BLaER1 (cell line): ENCODE data around the gene FMC1.

Experiments
- H3K27ac ChIP-seq: shearing (Covaris generic); formaldehyde crosslinking; 2 replicates; pipeline ENCODE4 v1.8.1; 2022
- H3K27me3 ChIP-seq: shearing (Covaris generic); formaldehyde crosslinking; 2 replicates; pipeline ENCODE4 v1.8.1; 2022
- H3K36me3 ChIP-seq: shearing (Covaris generic); formaldehyde crosslinking; 2 replicates; pipeline ENCODE4 v1.8.1; 2022
- H3K4me1 ChIP-seq: shearing (Covaris generic); formaldehyde crosslinking; 2 replicates; pipeline ENCODE4 v1.8.1; 2022
- H3K4me2 ChIP-seq: shearing (Covaris generic); formaldehyde crosslinking; 2 replicates; pipeline ENCODE4 v1.8.1; 2022
- H3K4me3 ChIP-seq: shearing (Covaris generic); formaldehyde crosslinking; 2 replicates; pipeline ENCODE4 v1.8.1; 2022
- H3K9ac ChIP-seq: shearing (Covaris generic); formaldehyde crosslinking; 2 replicates; pipeline ENCODE4 v1.8.1; 2022
- H3K9me3 ChIP-seq: shearing (Covaris generic); formaldehyde crosslinking; 2 replicates; pipeline ENCODE4 v1.8.1; 2022
- H4K20me1 ChIP-seq: shearing (Covaris generic); formaldehyde crosslinking; 2 replicates; pipeline ENCODE4 v1.8.1; 2022
- Cebpa-rat ChIP-seq: shearing (Covaris generic); IDR thresholded peaks from 2 replicates; pipeline ENCODE4 v1.8.1; 2022

The FMC1 gene, protein sequence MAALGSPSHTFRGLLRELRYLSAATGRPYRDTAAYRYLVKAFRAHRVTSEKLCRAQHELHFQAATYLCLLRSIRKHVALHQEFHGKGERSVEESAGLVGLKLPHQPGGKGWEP

GRCh38 chr7:139341058-139341775 is at the start of gene FMC1:
FMC1 (plus strand) TSS chr7:139341337; CDS start chr7:139341385, 48 bp downstream.
- TF ChIP-seq Cebpa-rat, result no peak
- H3K27ac ChIP-seq, result peak within 1 kb of the TSS; percentile 100

DNA sequence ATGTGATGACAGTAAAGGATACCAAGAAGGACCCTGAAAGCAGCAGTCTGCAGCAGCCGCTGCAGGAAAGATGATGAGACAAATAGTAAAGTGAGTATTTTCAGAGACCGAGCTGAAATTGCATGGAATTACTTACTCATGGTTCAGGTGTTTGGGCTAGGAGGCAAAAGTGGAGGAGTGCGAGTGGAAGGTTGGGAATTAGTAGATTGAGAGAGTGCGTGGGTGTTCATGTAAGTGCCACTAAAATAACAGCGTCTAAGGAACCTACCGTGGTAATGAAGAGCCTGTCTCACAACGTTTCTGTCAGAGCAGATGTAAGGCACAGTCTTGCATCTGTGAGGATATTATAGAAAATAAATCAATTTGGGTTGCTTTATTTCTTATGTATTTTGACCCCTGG is 48.3 kb upstream of the FMC1 start:
- Histone ChIP-seq H3K27me3 (no peaks in the 10 kb centered on the region), H4K20me1 (no peaks in the 10 kb centered on the region), H3K9me3 (no peaks in the 10 kb centered on the region), H3K27ac (no peak overlapping the region), H3K4me3 (no peak overlapping the region), H3K4me2 (no peak overlapping the region), H3K4me1 (peaks cover 16% of the 10 kb centered on the region), H3K9ac (no peak overlapping the region), H3K36me3 (peaks cover 63% of the 10 kb centered on the region)
- no peak for TF ChIP-seq Cebpa-rat

More at GRCh38 chr7:139341058-139341775, at the start of gene FMC1:
- H3K9me3 ChIP-seq, result 0 out of 2 replicates have a peak, but pooled peaks cover 6% of the 10 kb centered on the region
- no peaks in the 10 kb centered on the region for H3K27me3 ChIP-seq
- H3K9ac ChIP-seq, result peak within 1 kb of the TSS; percentile 100
- no peaks in the 10 kb centered on the region for H4K20me1 ChIP-seq
- peak within 1 kb of the TSS; percentile 89 for H3K4me3 ChIP-seq
- H3K4me1 ChIP-seq, result peaks cover 17% of the 10 kb centered on the region
- H3K4me2 ChIP-seq, result peak within 1 kb of the TSS; percentile 79
- H3K36me3 ChIP-seq, result peaks cover 21% of the 10 kb centered on the region

DNA sequence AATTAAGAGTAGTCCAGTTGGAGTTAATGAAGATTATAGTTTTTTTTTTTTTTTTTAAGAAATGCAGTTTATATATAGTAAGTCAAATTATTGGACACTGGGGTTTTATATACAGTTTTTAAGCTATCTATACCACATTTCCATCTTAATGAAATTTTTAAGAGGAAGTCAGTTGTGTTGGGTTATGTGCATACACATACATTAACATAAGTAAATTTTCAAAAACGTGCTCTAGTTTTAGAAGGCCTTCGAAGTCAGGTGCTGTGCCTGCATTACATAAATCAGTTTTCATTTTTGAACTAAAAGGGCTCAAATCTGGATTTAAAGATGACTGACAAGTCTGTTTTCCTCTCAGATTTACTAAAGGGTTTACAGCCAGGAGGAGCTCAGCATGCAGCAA is 47.6 kb upstream of the FMC1 start:
- Histone ChIP-seq H3K9ac (no peak overlapping the region), H3K27me3 (no peaks in the 10 kb centered on the region), H3K4me1 (peaks cover 22% of the 10 kb centered on the region), H3K9me3 (no peaks in the 10 kb centered on the region), H3K4me3 (no peak overlapping the region), H3K4me2 (no peak overlapping the region), H4K20me1 (no peaks in the 10 kb centered on the region), H3K36me3 (peaks cover 59% of the 10 kb centered on the region), H3K27ac (no peak overlapping the region)
- no peak for TF ChIP-seq Cebpa-rat

DNA sequence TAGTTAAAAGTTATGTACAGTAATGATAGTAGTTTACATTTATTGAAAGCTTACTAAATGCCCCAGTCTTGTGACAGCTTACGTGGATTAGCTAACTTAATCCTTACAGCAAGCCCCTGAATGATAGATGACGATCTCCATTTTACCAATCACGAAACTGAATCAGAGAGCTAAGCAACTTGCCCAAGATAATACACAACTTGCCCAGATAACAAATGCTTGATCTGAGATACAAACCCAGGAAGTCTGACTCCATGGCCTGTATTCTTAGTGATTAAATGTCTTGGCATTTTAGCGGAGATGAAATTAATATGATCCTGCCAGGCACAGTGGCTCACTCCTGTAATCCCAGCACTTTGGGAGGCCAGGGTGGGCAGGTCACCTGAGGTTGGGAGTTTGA is 46.9 kb upstream of the FMC1 start:
- H3K9me3 ChIP-seq, result no peaks in the 10 kb centered on the region
- no peak overlapping the region for H3K27ac ChIP-seq
- no peak overlapping the region for H3K4me3 ChIP-seq
- H3K4me1 ChIP-seq, result peaks cover 22% of the 10 kb centered on the region
- TF ChIP-seq Cebpa-rat, result no peak
- no peaks in the 10 kb centered on the region for H4K20me1 ChIP-seq
- H3K4me2 ChIP-seq, result no peak overlapping the region
- H3K36me3 ChIP-seq, result peaks cover 52% of the 10 kb centered on the region
- H3K9ac ChIP-seq, result no peak overlapping the region
- no peaks in the 10 kb centered on the region for H3K27me3 ChIP-seq

DNA sequence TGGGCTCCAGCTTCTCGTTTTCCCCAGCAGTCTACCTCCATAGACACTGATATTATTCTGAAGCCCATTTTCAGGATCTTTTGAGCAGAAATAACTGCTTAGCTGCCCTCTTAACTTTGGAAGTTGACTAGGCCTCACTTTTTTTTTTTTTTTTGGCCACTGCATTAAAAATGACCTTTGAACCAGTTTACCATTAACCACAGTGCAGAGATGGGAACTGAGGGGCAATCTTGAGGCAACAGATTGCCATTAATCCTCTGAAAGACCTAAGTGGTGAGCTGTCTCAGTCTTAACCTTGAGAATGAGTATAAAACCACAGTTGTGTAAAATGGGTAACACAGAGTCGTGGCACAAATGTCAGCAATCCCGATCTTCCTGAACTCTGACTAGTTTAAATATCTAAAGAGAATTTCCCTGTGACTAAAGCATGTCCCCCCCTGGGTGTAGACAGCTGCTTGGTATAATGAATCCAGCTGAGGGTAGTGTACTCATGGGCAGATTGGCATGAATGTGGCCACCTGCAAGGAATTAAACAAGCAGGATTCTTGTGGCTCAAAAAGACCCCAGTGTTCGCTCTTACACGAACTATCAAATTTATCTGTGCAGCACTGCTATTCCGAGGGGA is 46.1 kb upstream of the FMC1 start:
- Histone ChIP-seq H3K27me3 (no peaks in the 10 kb centered on the region), H3K36me3 (peaks cover 44% of the 10 kb centered on the region), H4K20me1 (no peaks in the 10 kb centered on the region), H3K9me3 (no peaks in the 10 kb centered on the region), H3K4me3 (no peak overlapping the region), H3K9ac (no peak overlapping the region), H3K27ac (no peak overlapping the region), H3K4me1 (peaks cover 22% of the 10 kb centered on the region), H3K4me2 (no peak overlapping the region)
- no peak for TF ChIP-seq Cebpa-rat

- Histone ChIP-seq H3K4me3 (no peak overlapping the region), H3K9me3 (no peaks in the 10 kb centered on the region), H3K4me1 (peaks cover 22% of the 10 kb centered on the region), H3K36me3 (peaks cover 37% of the 10 kb centered on the region), H3K9ac (no peak overlapping the region), H3K27ac (no peak overlapping the region), H3K27me3 (no peaks in the 10 kb centered on the region), H4K20me1 (no peaks in the 10 kb centered on the region), H3K4me2 (peak overlapping the region; percentile 56)
- TF ChIP-seq Cebpa-rat, result no peak
Measured at GRCh38 chr7:139297795-139298194, 43.3 kb upstream of the FMC1 start.

DNA sequence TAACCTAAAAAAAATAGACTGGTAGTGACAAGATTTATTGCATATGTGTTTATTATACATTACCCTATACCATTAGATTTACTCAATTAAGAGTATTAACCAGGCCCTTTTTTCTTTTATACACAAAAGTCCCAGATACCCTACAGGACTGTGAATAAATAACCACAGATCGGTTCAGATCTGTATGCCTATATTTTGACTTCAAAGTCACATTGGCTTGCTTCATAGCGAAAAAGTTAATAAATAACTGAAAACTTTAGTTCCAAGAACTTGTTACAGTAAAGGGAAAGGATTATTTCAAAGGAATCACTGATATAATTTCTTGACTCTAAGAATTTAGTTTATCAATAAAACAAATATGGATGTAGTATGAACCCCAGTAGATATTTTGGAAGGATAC is 41.8 kb upstream of the FMC1 start:
- no peaks in the 10 kb centered on the region for H4K20me1 ChIP-seq
- peaks cover 25% of the 10 kb centered on the region for H3K36me3 ChIP-seq
- no peak overlapping the region for H3K27ac ChIP-seq
- no peak overlapping the region for H3K4me2 ChIP-seq
- no peaks in the 10 kb centered on the region for H3K9me3 ChIP-seq
- no peak overlapping the region for H3K9ac ChIP-seq
- TF ChIP-seq Cebpa-rat, result no peak
- H3K27me3 ChIP-seq, result no peaks in the 10 kb centered on the region
- peaks cover 22% of the 10 kb centered on the region for H3K4me1 ChIP-seq
- no peak overlapping the region for H3K4me3 ChIP-seq

- H3K4me1 ChIP-seq, result peaks cover 22% of the 10 kb centered on the region
Measured at GRCh38 chr7:139300390-139300789, 40.7 kb upstream of the FMC1 start.

DNA sequence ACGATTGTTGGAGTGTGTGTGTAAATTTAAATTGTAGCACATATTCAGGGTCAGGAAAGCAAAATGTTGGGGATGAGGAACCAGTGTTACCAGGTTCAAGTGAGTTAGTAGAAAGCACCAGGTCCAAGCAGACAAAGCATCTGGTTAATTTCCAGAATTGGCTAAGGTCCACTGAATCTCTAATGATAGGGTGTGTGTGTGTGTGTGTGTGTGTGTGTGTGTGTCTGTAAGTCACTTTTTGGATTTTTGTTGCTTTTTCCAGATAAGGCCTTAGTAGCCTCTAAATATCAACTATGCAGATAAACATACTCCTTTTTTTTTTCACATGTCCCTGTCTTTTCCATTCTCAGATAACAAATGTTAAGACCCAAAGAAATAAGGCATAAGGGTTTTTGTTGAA is 36.6 kb upstream of the FMC1 start:
- Histone ChIP-seq H3K4me3 (no peak overlapping the region), H3K9ac (no peak overlapping the region), H3K4me2 (no peak overlapping the region), H3K9me3 (no peaks in the 10 kb centered on the region), H3K27me3 (no peaks in the 10 kb centered on the region), H3K27ac (no peak overlapping the region), H3K36me3 (no peaks in the 10 kb centered on the region; the same call in 1 of the 2 replicates), H3K4me1 (no peaks in the 10 kb centered on the region), H4K20me1 (no peaks in the 10 kb centered on the region)
- no peak for TF ChIP-seq Cebpa-rat

More at GRCh38 chr7:139300390-139300789, 40.7 kb upstream of the FMC1 start:
- Histone ChIP-seq H3K4me2 (no peak overlapping the region), H3K4me3 (no peak overlapping the region), H3K9me3 (no peaks in the 10 kb centered on the region), H3K27me3 (no peaks in the 10 kb centered on the region), H3K27ac (no peak overlapping the region), H3K36me3 (peaks cover 14% of the 10 kb centered on the region), H3K9ac (no peak overlapping the region), H4K20me1 (no peaks in the 10 kb centered on the region)
- TF ChIP-seq Cebpa-rat, result no peak

GRCh38 chr7:139317939-139318505 is 23.1 kb upstream of the FMC1 start:
- Histone ChIP-seq H3K36me3 (no peaks in the 10 kb centered on the region), H3K27me3 (no peaks in the 10 kb centered on the region)
- TF ChIP-seq Cebpa-rat, result no peak

More at GRCh38 chr7:139317939-139318505, 23.1 kb upstream of the FMC1 start:
- H4K20me1 ChIP-seq, result no peaks in the 10 kb centered on the region
- no peak overlapping the region for H3K4me2 ChIP-seq
- H3K27ac ChIP-seq, result no peak overlapping the region
- no peaks in the 10 kb centered on the region for H3K4me1 ChIP-seq
- H3K9me3 ChIP-seq, result no peaks in the 10 kb centered on the region
- no peak overlapping the region for H3K9ac ChIP-seq
- H3K4me3 ChIP-seq, result no peak overlapping the region
